Gastroesophageal sphincter (tissue), 3 donors: ENCODE measurements around the gene RNF215.
A peak's percentile ranks its signal among the peaks of the same experiment; 100 is the strongest.

Experiments used
- EP300 ChIP-seq: sonication (generic); formaldehyde crosslinking; IDR thresholded peaks from one replicate; pipeline ENCODE4 v1.6.1; 2017; ENCODE audit warnings: antibody characterized with exemption, mild to moderate bottlenecking
- POLR2A ChIP-seq, 2 donors: fragments of 450-650 bp; IDR thresholded peaks; one replicate each; pipeline ENCODE4 v1.6.1; 2017; ENCODE audit warnings: antibody characterized with exemption in 2 of 2, mild to moderate bottlenecking in 2 of 2, moderate library complexity in 1 of 2
- POLR2AphosphoS5 ChIP-seq: sonication (generic); formaldehyde crosslinking; IDR thresholded peaks from one replicate; pipeline ENCODE4 v1.6.1; 2017; ENCODE audit warnings: antibody characterized with exemption
- TF ChIP-seq, protein P1 (sequence below), 4 experiments: fragments of 200-600 bp in 2 of 4; fragments of 450-650 bp in 2 of 4; sonication (generic) in 1 of 4; IDR thresholded peaks; one replicate each; pipeline ENCODE4 v1.5.1; 2017 to 2019; ENCODE audit warnings: antibody characterized with exemption in 4 of 4, mild to moderate bottlenecking in 2 of 4, moderate library complexity in 2 of 4

DNA sequence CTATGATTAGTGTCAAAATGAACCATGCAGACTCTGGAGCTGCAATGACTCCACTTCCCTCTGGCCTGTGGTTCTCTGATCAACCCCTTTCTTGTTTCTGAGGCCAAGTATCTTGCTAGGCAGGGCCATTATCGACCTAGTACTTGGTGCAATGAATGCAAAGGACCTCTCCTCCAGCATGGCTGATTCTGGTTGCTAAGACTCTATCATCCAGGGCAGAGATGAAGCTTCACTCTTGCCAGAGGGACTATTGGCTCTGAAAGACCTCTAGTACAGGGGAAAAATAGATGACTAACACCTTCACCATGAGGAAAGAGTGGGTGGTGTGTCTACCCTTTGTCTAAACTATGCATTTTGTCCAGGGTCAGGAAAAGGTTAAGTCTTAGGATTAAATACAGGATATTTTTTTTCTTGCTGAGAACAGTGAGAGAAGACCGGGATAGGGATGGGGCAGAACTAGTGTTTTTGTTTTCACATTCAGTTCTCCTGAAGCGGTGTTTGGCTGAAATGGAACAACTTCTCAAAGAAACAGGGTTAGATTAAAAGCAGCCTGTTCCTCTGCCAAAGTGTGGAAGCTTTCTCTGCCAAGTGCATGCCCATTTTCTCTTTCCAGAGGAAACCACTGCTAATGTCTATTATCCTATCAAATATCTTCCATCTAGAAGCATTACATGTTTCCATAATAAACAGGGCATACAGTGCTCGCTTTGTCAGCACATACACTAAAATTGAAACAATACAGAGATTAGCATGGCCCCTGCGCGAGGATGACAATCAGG is 33.3 kb upstream of the RNF215 start:
- no peak for TF ChIP-seq POLR2A (IDR thresholded peaks at IDR 0.05)
- TF ChIP-seq, protein P1, sequence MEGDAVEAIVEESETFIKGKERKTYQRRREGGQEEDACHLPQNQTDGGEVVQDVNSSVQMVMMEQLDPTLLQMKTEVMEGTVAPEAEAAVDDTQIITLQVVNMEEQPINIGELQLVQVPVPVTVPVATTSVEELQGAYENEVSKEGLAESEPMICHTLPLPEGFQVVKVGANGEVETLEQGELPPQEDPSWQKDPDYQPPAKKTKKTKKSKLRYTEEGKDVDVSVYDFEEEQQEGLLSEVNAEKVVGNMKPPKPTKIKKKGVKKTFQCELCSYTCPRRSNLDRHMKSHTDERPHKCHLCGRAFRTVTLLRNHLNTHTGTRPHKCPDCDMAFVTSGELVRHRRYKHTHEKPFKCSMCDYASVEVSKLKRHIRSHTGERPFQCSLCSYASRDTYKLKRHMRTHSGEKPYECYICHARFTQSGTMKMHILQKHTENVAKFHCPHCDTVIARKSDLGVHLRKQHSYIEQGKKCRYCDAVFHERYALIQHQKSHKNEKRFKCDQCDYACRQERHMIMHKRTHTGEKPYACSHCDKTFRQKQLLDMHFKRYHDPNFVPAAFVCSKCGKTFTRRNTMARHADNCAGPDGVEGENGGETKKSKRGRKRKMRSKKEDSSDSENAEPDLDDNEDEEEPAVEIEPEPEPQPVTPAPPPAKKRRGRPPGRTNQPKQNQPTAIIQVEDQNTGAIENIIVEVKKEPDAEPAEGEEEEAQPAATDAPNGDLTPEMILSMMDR (IDR thresholded peaks at IDR 0.05): no peak
- no peak for TF ChIP-seq EP300
- peak; percentile 67 for TF ChIP-seq POLR2AphosphoS5
